Measurements from ENCODE around the gene EXOC3.

- TF ChIP-seq CTCF (IDR thresholded peaks at IDR 0.05; ENCODE audit: low read length) (no peak), EZH2 (IDR thresholded peaks at IDR 0.05; ENCODE audit: borderline replicate concordance, low read length) (no peak)
Observed at GRCh38 chr5:411728-412127, 31.2 kb upstream of the EXOC3 start.

Data from OCI-LY1 (cell line).